GM21381 (cell line): ENCODE data around the gene KRT37.

ENCODE experiments used
- ATAC-seq: cut with Tn5 transposase; IDR thresholded peaks from one replicate; pipeline ENCODE4 v1.9.1; 2021; ENCODE audit warnings: mild to moderate bottlenecking, moderate library complexity; ENCODE audit not compliant: unreplicated experiment

KRT37 gene

GRCh38 chr17:41424111-41424635, at the start of gene KRT37:
Gene KRT37 (minus strand): TSS chr17:41424585. CDS start chr17:41424523, 62 bp downstream.
- ATAC-seq, result no peak

GRCh38 chr17:41468346-41468745, 44.0 kb upstream of the KRT37 start:
- ATAC-seq, result no peak

GRCh38 chr17:41467561-41467960, 43.2 kb upstream of the KRT37 start:
- ATAC-seq, result no peak

- no peak for ATAC-seq
These were observed 42.6 kb upstream of the KRT37 start, which contains the start of gene KRT32 for GRCh38 chr17:41466988-41467387. Gene KRT32 (minus strand): TSS chr17:41467386. CDS start chr17:41467325, 61 bp downstream.

GRCh38 chr17:41464682-41465081, 40.3 kb upstream of the KRT37 start:
- no peak for ATAC-seq

- no peak for ATAC-seq
These were observed 39.8 kb upstream of the KRT37 start for GRCh38 chr17:41464173-41464572.

- no peak for ATAC-seq
These were observed 39.4 kb upstream of the KRT37 start for GRCh38 chr17:41463746-41464145.

GRCh38 chr17:41462705-41463104, 38.3 kb upstream of the KRT37 start:
- ATAC-seq, result no peak

GRCh38 chr17:41457676-41458075, 33.3 kb upstream of the KRT37 start:
- no peak for ATAC-seq

- ATAC-seq, result no peak
These were observed 31.8 kb upstream of the KRT37 start for GRCh38 chr17:41456204-41456603.

GRCh38 chr17:41455236-41455635, 30.9 kb upstream of the KRT37 start:
- no peak for ATAC-seq

- ATAC-seq, result no peak
These were observed 28.7 kb upstream of the KRT37 start for GRCh38 chr17:41453066-41453465.

- ATAC-seq, result no peak
These were observed 27.9 kb upstream of the KRT37 start for GRCh38 chr17:41452281-41452680.

GRCh38 chr17:41451154-41451728, 26.9 kb upstream of the KRT37 start:
- no peak for ATAC-seq

- no peak for ATAC-seq
These were observed 24.6 kb upstream of the KRT37 start for GRCh38 chr17:41449008-41449407.

GRCh38 chr17:41448506-41448905, 24.1 kb upstream of the KRT37 start:
- no peak for ATAC-seq

GRCh38 chr17:41446806-41447205, 22.4 kb upstream of the KRT37 start:
- ATAC-seq, result no peak

- no peak for ATAC-seq
These were observed 20.3 kb upstream of the KRT37 start for GRCh38 chr17:41444640-41445039.

- no peak for ATAC-seq
These were observed 19.8 kb upstream of the KRT37 start for GRCh38 chr17:41444186-41444585.

GRCh38 chr17:41442739-41443138, 18.4 kb upstream of the KRT37 start:
- no peak for ATAC-seq

GRCh38 chr17:41440531-41441033, 16.2 kb upstream of the KRT37 start, which contains the start of gene KRT38:
Gene KRT38 (minus strand): TSS chr17:41440983. CDS start chr17:41440921, 62 bp downstream.
- ATAC-seq, result no peak

- ATAC-seq, result no peak
These were observed 15.0 kb upstream of the KRT37 start for GRCh38 chr17:41439375-41439774.

- ATAC-seq, result no peak
These were observed 13.4 kb upstream of the KRT37 start for GRCh38 chr17:41437769-41438168.
